Right lobe of liver (tissue), 4 donors: ENCODE measurements around the gene NCKAP5.

Source experiments
- CTCF ChIP-seq, 4 donors: fragments of 200-600 bp in 3 of 4; fragments of 450-650 bp in 1 of 4; IDR thresholded peaks; one replicate each; pipeline versions ENCODE4 v1.5.1 to v1.8.0; 2016 to 2022; ENCODE audit warnings: antibody characterized with exemption in 4 of 4, mild to moderate bottlenecking in 2 of 4
- POLR2A ChIP-seq: fragments of 450-650 bp; IDR thresholded peaks from one replicate; pipeline ENCODE4 v1.6.1; 2017; ENCODE audit warnings: antibody characterized with exemption, mild to moderate bottlenecking
- donor health status: DM: no; HTN: no; CAD: no.
- donor health status: DM: no; HTN: no; CAD: no.
- donor health status: DM: no; HTN: yes; CAD: no.

DNA sequence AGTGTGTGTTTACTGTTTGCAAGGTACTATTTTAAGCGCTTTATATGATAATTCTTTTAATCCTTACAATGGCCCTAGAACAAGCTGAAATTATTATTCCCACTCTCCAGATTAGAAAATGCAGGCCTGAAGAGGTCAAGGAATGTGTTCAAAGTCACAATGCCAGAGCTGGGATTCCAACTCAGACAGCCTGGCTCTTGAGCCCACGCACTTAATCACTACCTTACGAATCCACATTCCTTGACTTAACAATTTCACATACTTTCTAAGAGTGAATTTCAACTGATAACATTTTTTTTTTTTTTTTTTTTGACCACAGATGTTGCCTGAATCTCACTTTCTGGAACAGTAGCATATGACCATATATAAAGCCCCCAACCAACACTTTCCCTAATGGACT lies 400.3 kb downstream of the NCKAP5 start:
- TF ChIP-seq CTCF (IDR thresholded peaks at IDR 0.05) (no peak), POLR2A (no peak)
